Pons (tissue), 1 donor: Measurements from ENCODE around the gene NEK1.

Source experiments
- DNase-seq: peaks from one replicate; pipeline ENCODE4 v3.0.0-alpha.2; 2016; ENCODE audit warnings: low spot score

Gene NEK1

DNA sequence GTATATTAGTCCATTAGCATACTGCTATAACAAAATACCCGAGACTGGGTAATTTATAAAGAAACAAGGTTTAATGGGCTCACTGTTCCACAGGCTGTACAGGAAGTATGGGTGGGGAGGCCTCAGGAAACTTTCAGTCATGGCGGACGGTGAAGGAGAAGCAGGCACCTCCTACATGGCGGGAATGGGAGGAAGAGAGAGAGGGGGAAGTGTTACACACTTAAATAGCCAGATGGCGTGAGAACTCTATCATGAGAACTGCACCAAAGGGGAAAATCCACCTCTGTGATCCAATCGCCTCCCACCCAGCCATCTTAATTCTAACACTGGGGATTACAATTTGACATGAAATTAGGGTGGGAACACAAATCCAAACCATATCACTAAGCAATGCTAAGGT is 242.7 kb downstream of the NEK1 start:
- no peak for DNase-seq

DNA sequence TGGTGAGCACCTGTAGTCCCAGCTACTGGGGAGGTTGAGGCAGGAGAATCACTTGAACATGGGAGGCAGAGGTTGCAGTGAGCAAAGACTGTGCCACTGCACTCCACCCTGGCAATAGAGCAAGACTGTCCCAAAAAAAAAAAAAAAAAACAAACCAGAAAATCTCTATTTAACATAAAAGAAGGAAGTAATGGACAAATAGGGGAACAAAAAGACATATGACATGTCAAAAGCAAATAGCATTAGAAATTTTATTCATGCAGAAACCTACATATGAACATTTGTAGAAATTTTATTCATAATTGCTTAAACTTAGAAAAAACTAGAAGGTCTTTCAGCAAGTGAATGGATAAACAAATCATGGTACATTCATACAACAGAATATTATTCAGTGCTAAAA is 244.6 kb downstream of the NEK1 start:
- DNase-seq, result no peak

DNA sequence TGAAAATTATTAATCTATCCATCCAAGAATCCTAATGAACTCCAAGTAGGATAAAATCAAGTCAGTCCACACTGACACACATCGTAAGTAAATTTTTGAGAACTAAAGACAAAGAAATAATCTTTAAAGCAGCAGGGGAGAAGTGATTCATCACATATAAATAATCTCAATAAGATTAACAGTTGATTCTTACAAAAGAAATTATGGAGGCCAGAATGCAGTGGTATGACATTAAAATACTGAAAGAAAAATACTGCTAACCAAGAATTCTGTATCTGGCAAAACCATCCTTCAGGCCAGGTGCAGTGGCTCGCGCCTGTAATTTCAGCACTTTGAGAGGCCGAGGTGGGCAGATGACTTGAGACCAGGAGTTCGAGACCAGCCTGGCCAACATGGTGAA is 245.6 kb downstream of the NEK1 start:
- no peak for DNase-seq

DNA sequence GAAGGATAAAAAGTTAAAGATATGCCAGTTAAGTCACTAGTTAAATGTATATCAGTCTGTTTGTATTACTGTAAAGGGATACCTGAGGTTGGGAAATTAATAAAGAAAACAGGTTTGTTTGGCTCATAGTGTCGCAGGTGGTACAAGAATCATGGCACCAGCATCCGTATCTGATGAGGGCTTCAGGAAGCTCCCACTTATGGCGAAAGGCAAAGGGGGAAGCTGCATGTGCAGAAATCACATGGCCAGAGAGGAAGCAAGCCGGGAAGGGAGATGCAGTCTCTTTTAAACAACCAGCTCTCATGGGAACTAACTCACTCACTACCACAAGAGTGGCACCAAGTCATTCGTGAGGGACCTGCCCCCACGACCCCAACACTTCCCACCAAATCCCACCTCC is 249.8 kb downstream of the NEK1 start:
- no peak for DNase-seq

DNA sequence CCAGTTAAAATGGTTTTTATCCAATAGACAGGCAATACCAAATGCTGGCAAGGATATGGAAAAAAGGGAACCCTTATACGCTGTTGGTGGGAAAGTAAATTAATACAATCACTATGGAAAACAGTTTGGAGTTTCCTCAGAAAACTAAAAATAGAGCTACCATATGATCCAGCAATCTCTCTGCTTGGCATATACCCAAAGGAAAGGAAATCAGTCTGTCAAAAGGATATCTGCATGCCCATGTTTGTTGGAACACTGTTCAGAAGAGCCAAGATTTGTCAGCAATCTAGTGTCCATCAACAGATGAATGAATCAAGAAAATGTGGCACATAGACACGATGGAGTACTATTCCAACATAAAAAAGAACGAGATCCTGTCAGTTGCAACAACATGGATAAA is 250.6 kb downstream of the NEK1 start:
- no peak for DNase-seq

DNA sequence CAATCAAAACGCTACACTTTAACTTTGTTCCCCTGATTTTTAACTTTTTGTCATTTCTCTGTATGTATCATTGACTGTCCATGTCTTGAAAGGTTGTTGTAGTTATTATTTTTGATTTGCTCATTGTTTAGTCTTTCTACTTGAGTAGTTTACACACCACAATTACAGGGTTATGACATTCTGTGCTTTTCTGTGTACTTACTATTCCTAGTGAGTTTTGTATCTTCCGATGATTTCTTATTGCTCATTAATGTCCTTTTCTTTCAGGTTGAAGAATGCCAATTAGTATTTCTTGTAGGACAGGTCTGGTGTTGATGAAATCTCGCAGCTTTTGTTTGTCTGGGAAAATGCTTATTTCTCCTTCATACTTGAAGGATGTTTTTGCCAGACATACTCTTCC is 252.4 kb downstream of the NEK1 start:
- DNase-seq, result no peak

DNA sequence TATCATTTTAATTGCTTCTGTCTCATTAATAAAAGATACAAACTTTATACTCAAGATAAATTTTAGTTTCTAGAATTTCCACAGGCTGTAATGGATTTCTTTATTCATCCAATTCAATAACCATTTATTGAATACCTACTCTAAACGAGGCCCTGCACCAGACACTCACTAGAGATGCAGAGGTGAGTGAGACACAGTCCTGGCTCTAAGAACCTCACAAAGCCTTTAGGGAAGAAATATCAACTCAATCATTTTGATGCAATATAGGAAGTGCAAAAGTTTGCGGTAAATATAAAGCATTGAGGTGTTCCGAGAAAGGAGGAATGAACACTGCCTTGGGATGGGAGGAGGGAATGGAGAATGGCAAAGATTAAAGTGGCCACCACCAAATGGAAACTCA is 260.0 kb downstream of the NEK1 start:
- DNase-seq, result no peak

DNA sequence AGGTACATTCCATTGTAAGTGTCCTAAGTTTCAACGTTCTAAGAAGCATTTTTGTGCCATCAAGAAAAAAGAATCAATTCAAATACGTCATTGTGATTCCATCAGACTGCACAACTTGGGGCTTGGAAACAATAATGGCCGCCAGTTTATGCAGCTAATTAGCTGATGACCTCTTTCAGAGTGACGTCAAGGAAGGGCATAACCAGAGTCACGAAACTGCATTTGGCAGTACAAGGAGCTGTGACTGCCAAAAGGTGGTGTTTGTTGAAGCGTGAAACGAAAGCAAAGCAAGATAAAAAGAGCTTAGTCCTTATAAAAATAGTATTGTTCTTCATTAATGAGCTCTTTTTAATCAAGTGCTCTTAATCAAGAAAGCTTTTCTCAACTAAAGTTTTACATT is 260.5 kb downstream of the NEK1 start:
- peak; percentile 28 for DNase-seq

DNA sequence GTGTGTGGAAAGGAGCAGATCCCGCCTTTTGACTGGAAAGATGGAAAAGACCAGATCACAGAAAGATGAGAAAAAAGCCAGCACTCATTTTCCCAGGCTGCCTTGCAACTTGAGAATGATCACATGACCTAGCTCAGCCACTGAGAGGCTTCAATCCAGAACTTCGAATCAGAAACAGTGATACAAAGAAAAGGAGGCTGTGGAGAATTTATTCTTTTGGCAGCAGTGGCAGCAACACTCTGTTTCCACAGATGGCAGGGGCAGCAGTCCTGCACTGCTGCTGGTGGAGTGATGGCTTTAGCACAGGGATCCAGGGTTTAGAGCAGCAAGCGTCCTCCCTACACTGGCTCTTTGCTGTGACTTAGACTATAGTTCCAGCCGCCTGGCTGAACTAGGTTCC is 263.8 kb downstream of the NEK1 start:
- DNase-seq, result peak; percentile 78

DNA sequence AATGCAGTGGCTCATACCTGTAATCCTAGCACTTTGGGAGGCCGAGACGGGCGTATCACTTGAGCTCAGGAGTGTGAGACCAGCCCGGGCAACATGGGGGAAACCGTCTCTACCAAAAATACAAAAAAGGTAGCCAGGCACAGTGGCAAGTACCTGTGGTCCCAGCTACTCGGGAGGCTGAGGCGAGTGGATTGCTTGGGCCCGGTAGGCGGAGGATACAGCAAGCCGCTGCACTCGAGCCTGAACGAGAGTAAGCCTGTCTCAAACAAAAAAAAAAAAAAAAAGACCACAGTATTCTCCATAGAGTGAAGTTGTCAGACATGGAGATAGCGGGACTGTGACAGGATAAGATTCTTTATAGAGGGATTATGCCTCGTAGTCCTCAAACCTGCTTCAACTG is 265.5 kb downstream of the NEK1 start:
- no peak for DNase-seq

DNA sequence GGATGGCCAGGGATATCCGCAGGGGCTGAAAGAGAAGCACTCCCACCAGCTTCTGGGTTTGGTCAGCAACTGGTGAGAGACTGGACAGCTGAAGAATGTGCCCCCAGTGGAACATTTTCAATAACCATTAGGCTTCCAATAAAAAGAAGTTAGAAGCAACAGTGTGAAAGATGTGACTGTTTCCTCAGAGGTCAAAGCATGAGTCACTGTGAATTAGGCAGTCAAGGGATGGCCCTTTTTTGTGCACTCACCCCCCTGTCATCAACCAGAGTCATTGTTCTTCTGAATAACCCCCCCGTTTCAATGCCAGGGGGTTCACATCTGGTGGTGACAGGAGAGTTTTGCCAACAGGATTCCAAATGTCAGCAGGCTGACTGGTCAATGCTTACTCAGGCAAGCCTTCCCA is 267.1 kb downstream of the NEK1 start:
- DNase-seq, result peak; percentile 90
